GM15510 (cell line): ENCODE measurements around the gene DPRX.

Experiments
- POLR2A ChIP-seq: IDR thresholded peaks from 3 replicates; pipeline ENCODE4 v1.6.1; 2011; ENCODE audit warnings: borderline replicate concordance; ENCODE audit not compliant: insufficient read length; ENCODE audit errors: extremely low read depth

Gene DPRX, protein sequence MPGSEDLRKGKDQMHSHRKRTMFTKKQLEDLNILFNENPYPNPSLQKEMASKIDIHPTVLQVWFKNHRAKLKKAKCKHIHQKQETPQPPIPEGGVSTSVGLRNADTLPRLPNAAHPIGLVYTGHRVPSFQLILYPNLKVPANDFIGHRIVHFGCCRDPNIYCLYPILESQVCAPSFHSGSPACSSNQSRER

GRCh38 chr19:53631949-53632407, at the start of gene DPRX:
Gene DPRX (plus strand): TSS chr19:53631999. CDS start chr19:53632107, 108 bp downstream.
- no peak for TF ChIP-seq POLR2A

DNA sequence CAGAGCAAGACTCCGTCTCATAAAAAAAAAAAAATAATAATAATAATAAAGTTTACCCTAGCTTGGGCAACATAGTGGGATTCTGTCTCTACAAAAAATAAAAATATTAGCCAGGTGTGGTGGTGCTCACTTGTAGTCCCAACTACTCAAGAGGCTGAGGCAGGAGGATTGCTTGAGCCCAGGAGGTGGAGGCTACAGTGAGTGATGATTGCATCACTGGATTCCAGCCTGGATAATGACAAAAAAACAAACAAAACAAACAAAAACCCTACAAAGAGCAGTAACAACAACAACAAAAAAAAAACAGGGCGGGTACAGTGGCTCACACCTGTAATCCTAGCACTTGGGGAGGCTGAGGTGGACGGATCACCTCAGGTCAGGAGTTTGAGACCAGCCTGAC, 48.6 kb upstream of the DPRX start:
- TF ChIP-seq POLR2A: no peak

- TF ChIP-seq POLR2A: no peak
Measured at GRCh38 chr19:53586277-53586691, 45.5 kb upstream of the DPRX start.

- TF ChIP-seq POLR2A: no peak
Measured at GRCh38 chr19:53594811-53595509, 36.8 kb upstream of the DPRX start.

DNA sequence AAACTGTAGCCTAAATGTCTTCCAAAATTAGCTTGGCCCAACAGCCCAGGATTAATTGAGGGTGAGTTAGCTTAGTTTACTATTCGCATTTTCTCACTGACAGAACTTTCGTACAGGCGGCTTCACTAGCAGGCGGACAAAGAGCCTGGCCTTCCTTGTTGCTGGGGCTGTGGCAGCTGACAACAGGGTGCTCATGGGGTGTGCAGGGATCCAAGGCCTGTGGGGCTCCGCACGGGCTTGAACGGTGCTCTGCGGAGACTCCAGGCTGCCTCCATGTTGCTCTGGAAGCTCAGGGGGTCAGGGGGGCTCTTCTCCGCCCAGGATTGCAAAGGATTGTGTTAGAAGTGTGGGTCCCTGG, 36.3 kb upstream of the DPRX start:
- no peak for TF ChIP-seq POLR2A

GRCh38 chr19:53596056-53596455, 35.7 kb upstream of the DPRX start:
- TF ChIP-seq POLR2A: no peak

GRCh38 chr19:53597023-53597422, 34.8 kb upstream of the DPRX start:
- no peak for TF ChIP-seq POLR2A

- no peak for TF ChIP-seq POLR2A
Measured at GRCh38 chr19:53598361-53598760, 33.4 kb upstream of the DPRX start.

- no peak for TF ChIP-seq POLR2A
Measured at GRCh38 chr19:53600217-53600616, 31.6 kb upstream of the DPRX start.

DNA sequence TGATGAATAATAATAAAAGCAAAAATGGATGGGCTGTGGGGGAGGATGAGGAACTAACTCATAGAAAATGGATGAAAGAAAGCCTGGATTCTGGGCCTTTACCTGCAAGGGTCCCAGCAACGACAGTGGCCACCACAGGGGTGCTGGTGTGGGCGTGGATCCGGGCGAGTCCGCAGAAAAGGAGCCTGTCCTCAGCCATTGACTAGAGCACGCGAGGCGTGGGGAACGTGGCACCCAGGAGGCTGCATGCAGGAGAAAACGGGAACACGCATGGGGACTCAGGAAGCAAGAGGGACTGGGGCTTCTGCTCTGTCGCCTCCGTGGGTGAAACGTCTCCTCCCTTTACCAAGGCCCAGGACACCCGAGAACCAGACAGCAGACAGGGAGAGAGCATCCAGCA, 25.8 kb upstream of the DPRX start:
- TF ChIP-seq POLR2A: no peak

DNA sequence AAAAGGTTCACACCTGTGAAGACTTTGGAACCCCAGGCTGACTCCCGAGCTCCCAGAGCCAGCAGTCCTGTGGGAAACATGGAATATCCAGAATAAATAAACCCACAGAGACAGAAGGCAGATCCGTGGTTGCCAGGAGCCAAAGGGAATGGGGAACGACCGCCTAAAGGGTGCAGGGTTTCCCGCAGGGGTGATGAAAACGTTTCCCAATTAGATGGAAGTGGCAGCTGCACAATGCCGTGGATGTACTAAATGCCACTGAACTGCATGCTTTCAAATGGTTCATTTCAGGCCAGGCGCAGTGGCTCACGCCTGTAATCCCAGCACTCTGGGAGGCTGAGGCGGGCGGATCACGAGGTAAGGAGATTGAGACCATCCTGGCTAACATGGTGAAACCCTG, 23.4 kb upstream of the DPRX start:
- no peak for TF ChIP-seq POLR2A

- no peak for TF ChIP-seq POLR2A
Measured at GRCh38 chr19:53612762-53613526, 18.9 kb upstream of the DPRX start.

- TF ChIP-seq POLR2A: no peak
Measured at GRCh38 chr19:53621885-53622740, 9.7 kb upstream of the DPRX start.

GRCh38 chr19:53624771-53625545, 6.8 kb upstream of the DPRX start:
- no peak for TF ChIP-seq POLR2A

DNA sequence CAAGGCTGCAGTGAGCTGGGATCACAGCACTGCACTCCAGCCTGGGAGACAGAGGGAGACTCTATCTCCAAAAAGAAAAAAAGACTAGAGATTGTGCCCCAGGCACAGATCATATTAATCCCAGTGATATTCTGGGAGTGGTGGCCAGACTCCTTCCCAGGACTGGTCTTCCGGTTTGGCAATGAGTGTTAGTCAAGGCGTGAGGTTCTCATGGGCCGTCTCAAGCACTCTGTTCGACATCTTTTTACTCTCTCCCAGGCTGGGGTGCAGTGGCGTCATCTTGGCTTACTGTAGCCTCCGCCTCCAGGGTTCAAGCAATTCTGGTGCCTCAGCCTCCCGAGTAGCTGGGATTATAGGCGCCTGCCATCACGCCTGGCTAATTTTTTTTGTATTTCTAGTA, 5.3 kb upstream of the DPRX start:
- no peak for TF ChIP-seq POLR2A

- TF ChIP-seq POLR2A: no peak
Measured at GRCh38 chr19:53626976-53627375, 4.8 kb upstream of the DPRX start.
